Endothelial cell of umbilical vein (primary cell): ENCODE results near the gene PRR36. TPM values are rescaled to one million over a fixed set of nuclear protein-coding genes. Genes with fewer than 3 reads are reported as not detected.

Experiments
- BruUV-seq: library from RNA; stranded (reverse); fragments of 400-500 nt; replicated peaks from 2 replicates; lab custom pipeline; 2021; lab: Mats Ljungman, UMichigan
- CTCF ChIA-PET: fragments of 300-600, 350-600 bp; sonication (Branson Sonifier 250); formaldehyde crosslinking; loops from one replicate; lab custom pipeline; 2021; ENCODE audit warnings: antibody characterized with exemption, inconsistent platforms; lab: Charles Lee
- POLR2A ChIA-PET: fragments of 300-600, 350-600 bp; sonication (Branson Sonifier 250); formaldehyde crosslinking; loops from one replicate; lab custom pipeline; 2021; ENCODE audit warnings: antibody characterized with exemption, inconsistent platforms; lab: Charles Lee
- DNase-seq: peaks from one replicate; pipeline ENCODE4 v3.0.0-alpha.2; 2011; ENCODE audit warnings: low read depth, low spot score
- FAIRE-seq: peaks from 2 replicates; lab custom pipeline; 2011; peaks lifted over from hg19 to GRCh38; lab: Jason Lieb, UNC
- H2AFZ ChIP-seq: 2 replicates; pipeline ENCODE4 v1.6.0; 2012; ENCODE audit warnings: low read depth, low read length, control low read depth, inconsistent platforms
- H3K27ac ChIP-seq: 2 replicates; pipeline ENCODE4 v1.5.1; 2011; ENCODE audit warnings: low read depth, mild to moderate bottlenecking, control low read depth, low read length, moderate library complexity; ENCODE audit not compliant: insufficient read depth
- H3K27me3 ChIP-seq, 2 experiments: 2 replicates each; pipeline versions ENCODE4 v1.6.0 to v1.6.1; 2011; ENCODE audit warnings: low read length in 2 of 2, mixed read lengths in 1 of 2; ENCODE audit not compliant: control insufficient read depth in 2 of 2, insufficient read depth in 2 of 2
- H3K36me3 ChIP-seq, 2 experiments: 2 replicates in 1 of 2; 3 replicates in 1 of 2; pipeline ENCODE4 v1.5.1; 2011; ENCODE audit warnings: low read length in 2 of 2, mild to moderate bottlenecking in 1 of 2, moderate library complexity in 1 of 2; ENCODE audit not compliant: control insufficient read depth in 2 of 2, insufficient read depth in 2 of 2; ENCODE audit errors: extremely low read depth in 1 of 2
- H3K4me1 ChIP-seq: 3 replicates; pipeline ENCODE4 v1.5.1; 2011; ENCODE audit warnings: mild to moderate bottlenecking, low read length; ENCODE audit not compliant: control insufficient read depth, insufficient read depth; ENCODE audit errors: extremely low read depth
- H3K4me2 ChIP-seq: 2 replicates; pipeline ENCODE4 v1.6.1; 2011; ENCODE audit warnings: low read length, control low read depth, mixed read lengths; ENCODE audit not compliant: insufficient read depth
- H3K4me3 ChIP-seq, 3 experiments: fragments of 200-600 bp in 1 of 3; sonication (generic), shearing (Covaris generic) in 1 of 3; replicated peaks in 1 of 3; 2 replicates each; pipeline ENCODE4 v1.5.1; 2011 to 2016; ENCODE audit warnings: control low read depth in 3 of 3, low read length in 3 of 3, mild to moderate bottlenecking in 2 of 3, inconsistent platforms in 1 of 3, low read depth in 1 of 3, moderate library complexity in 1 of 3; ENCODE audit not compliant: insufficient read depth in 1 of 3
- H3K79me2 ChIP-seq: 2 replicates; pipeline ENCODE4 v1.6.0; 2012; ENCODE audit warnings: low read length, inconsistent platforms; ENCODE audit not compliant: control insufficient read depth, insufficient read depth
- H3K9ac ChIP-seq: replicated peaks from 2 replicates; pipeline ENCODE3; 2011; ENCODE audit warnings: low read length, control low read depth; ENCODE audit not compliant: insufficient read depth; ENCODE audit errors: extremely low read depth
- H3K9me1 ChIP-seq: replicated peaks from 3 replicates; pipeline ENCODE4 v1.6.0; 2011; ENCODE audit warnings: mild to moderate bottlenecking, low read length; ENCODE audit not compliant: control insufficient read depth, insufficient read depth; ENCODE audit errors: extremely low read depth
- H3K9me3 ChIP-seq: replicated peaks from 2 replicates; pipeline ENCODE4 v1.5.1; 2012; ENCODE audit warnings: low read length, inconsistent platforms; ENCODE audit not compliant: control insufficient read depth, insufficient read depth
- H4K20me1 ChIP-seq: replicated peaks from 2 replicates; pipeline ENCODE3; 2011; ENCODE audit warnings: mild to moderate bottlenecking, low read length; ENCODE audit not compliant: control insufficient read depth, insufficient read depth; ENCODE audit errors: extremely low read depth
- EZH2 ChIP-seq: IDR thresholded peaks from 2 replicates; pipeline ENCODE4 v1.6.1; 2012; ENCODE audit warnings: borderline replicate concordance, low read depth, mild to moderate bottlenecking, moderate library complexity, low read length, inconsistent platforms; ENCODE audit not compliant: severe bottlenecking
- FOS ChIP-seq: IDR thresholded peaks from 2 replicates; pipeline ENCODE4 v1.6.1; 2011; ENCODE audit warnings: mild to moderate bottlenecking, low read length, moderate library complexity, borderline replicate concordance; ENCODE audit not compliant: insufficient read depth
- JUN ChIP-seq: IDR thresholded peaks from 2 replicates; pipeline ENCODE4 v1.6.1; 2011; ENCODE audit warnings: borderline replicate concordance, low read depth; ENCODE audit not compliant: insufficient read length, insufficient read depth
- POLR2A ChIP-seq: IDR thresholded peaks from 2 replicates; pipeline ENCODE4 v1.6.1; 2012; ENCODE audit warnings: low read depth, mild to moderate bottlenecking, control low read depth, low read length
- dilution Hi-C: fragments of 300-500 bp; cut with MboI; formaldehyde crosslinking; loops from one replicate; pipeline ENCODE4 v1.15.0; 2019; ENCODE audit warnings: low sequenced_read_pairs; ENCODE audit not compliant: extremely low pct_ligation_motif_present
- intact Hi-C: fragments of 100-400 bp; cut with micrococcal nuclease; formaldehyde crosslinking; loops from one replicate; pipeline ENCODE4 v1.10.0; 2022
- polyA plus RNA-seq, 4 experiments: library from polyadenylated mRNA; depleted of rRNA in 3 of 4; stranded (reverse) in 3 of 4; unstranded in 1 of 4; fragments of >200 nt; gene quantifications; 2 replicates each; pipeline versions ENCODE4 v1.2.1 to v1.2.3, GENCODE V29; 2011 to 2012; ENCODE audit warnings: missing spikeins in 1 of 4
- total RNA-seq: library from RNA; stranded (reverse); gene quantifications from 2 replicates; pipeline ENCODE4 v1.2.3, GENCODE V29; 2021
- TF ChIP-seq, protein P1 (sequence below), 2 donors: IDR thresholded peaks; 1 replicate in 1 of 2; 2 replicates in 1 of 2; pipeline ENCODE4 v1.5.1; 2011; ENCODE audit warnings: low read length in 2 of 2, mild to moderate bottlenecking in 2 of 2, moderate library complexity in 2 of 2, control low read depth in 1 of 2, inconsistent platforms in 1 of 2, low read depth in 1 of 2; ENCODE audit not compliant: insufficient read depth in 1 of 2; ENCODE audit errors: extremely low read depth in 1 of 2
- TF ChIP-seq, protein P2 (sequence below): IDR thresholded peaks from 2 replicates; pipeline ENCODE4 v1.6.1; 2011; ENCODE audit not compliant: insufficient read depth, insufficient read length

The PRR36 gene
- total and polyA plus RNA-seq, 2 donors (not counting 3 experiments of a cell fraction or from before 2014, with no cell fraction given), result not detected

- ChIA-PET CTCF (interaction anchor here (2.0 kb wide), 1 partner anchor 15 kb away, joined by 14 read pairs; no protein-coding TSS in a partner anchor), POLR2A (interaction anchor here (0.7 kb wide), 1 partner anchor 1519 kb away, joined by 3 read pairs; no protein-coding TSS in a partner anchor)
- FAIRE-seq, result no peak
- Histone ChIP-seq H3K9ac (no peak overlapping the region), H3K4me3 (no peak overlapping the region), H3K9me1 (no peaks in the 10 kb centered on the region), H3K27me3 (no peaks in the 10 kb centered on the region), H2AFZ (no peak overlapping the region), H3K4me1 (peaks cover 8% of the 10 kb centered on the region), H3K79me2 (no peaks in the 10 kb centered on the region), H3K27ac (no peak overlapping the region), H4K20me1 (no peaks in the 10 kb centered on the region), H3K9me3 (no peaks in the 10 kb centered on the region), H3K36me3 (no peaks in the 10 kb centered on the region), H3K4me2 (no peak overlapping the region)
- dilution Hi-C loops (no loop called here), intact Hi-C loops (no loop called here)
- no peak for DNase-seq
- TF ChIP-seq, protein P1, sequence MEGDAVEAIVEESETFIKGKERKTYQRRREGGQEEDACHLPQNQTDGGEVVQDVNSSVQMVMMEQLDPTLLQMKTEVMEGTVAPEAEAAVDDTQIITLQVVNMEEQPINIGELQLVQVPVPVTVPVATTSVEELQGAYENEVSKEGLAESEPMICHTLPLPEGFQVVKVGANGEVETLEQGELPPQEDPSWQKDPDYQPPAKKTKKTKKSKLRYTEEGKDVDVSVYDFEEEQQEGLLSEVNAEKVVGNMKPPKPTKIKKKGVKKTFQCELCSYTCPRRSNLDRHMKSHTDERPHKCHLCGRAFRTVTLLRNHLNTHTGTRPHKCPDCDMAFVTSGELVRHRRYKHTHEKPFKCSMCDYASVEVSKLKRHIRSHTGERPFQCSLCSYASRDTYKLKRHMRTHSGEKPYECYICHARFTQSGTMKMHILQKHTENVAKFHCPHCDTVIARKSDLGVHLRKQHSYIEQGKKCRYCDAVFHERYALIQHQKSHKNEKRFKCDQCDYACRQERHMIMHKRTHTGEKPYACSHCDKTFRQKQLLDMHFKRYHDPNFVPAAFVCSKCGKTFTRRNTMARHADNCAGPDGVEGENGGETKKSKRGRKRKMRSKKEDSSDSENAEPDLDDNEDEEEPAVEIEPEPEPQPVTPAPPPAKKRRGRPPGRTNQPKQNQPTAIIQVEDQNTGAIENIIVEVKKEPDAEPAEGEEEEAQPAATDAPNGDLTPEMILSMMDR (IDR thresholded peaks at IDR 0.05; ENCODE audit: extremely low read depth in 1 of 2, insufficient read depth in 1 of 2, low read depth in 1 of 2, low read length in 2 of 2), result no peak
- no TSS peak for BruUV-seq
Observed at GRCh38 chr19:7883796-7884570, 9.8 kb upstream of the PRR36 start.

GRCh38 chr19:7883105-7883504 is 8.9 kb upstream of the PRR36 start:
- CTCF ChIA-PET, result interaction anchor here (1.0 to 2.0 kb wide), 2 partner anchors 14 to 20 kb away, joined by 3 to 14 read pairs; partner anchors contain the start of gene MAP2K7
- Histone ChIP-seq H4K20me1 (no peaks in the 10 kb centered on the region), H2AFZ (no peak overlapping the region), H3K9ac (no peak overlapping the region), H3K4me3 (no peak overlapping the region), H3K4me2 (no peak overlapping the region), H3K4me1 (peaks cover 2% of the 10 kb centered on the region), H3K79me2 (no peaks in the 10 kb centered on the region), H3K36me3 (no peaks in the 10 kb centered on the region), H3K27ac (no peak overlapping the region), H3K27me3 (no peaks in the 10 kb centered on the region), H3K9me1 (no peaks in the 10 kb centered on the region), H3K9me3 (no peaks in the 10 kb centered on the region)
- BruUV-seq, result no TSS peak
- TF ChIP-seq JUN (no peak), EZH2 (no peak), FOS (no peak), POLR2A (no peak)
- TF ChIP-seq, protein P1 (IDR thresholded peaks at IDR 0.05; ENCODE audit: extremely low read depth in 1 of 2, insufficient read depth in 1 of 2, low read depth in 1 of 2, low read length in 2 of 2), result no peak
- TF ChIP-seq, protein P2, sequence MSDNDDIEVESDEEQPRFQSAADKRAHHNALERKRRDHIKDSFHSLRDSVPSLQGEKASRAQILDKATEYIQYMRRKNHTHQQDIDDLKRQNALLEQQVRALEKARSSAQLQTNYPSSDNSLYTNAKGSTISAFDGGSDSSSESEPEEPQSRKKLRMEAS, result no peak
- no peak for DNase-seq
- intact Hi-C loops (no loop called here), dilution Hi-C loops (no loop called here)
- FAIRE-seq, result no peak
- POLR2A ChIA-PET, result interaction anchor here (0.7 kb wide), 1 partner anchor 143 kb away, joined by 7 read pairs; no protein-coding TSS in a partner anchor
